Measurements from ENCODE around the gene IGDCC3.

The IGDCC3 gene

GRCh38 chr15:65286704-65287519, 90.9 kb downstream of the IGDCC3 start, which contains the start of gene PARP16:
TSS of gene PARP16 (minus strand) at chr15:65286883. CDS start at chr15:65286426, 457 bp downstream.
- DNase-seq (ENCODE audit: low read depth) = peak; percentile 89

GRCh38 chr15:65286069-65286703, 91.6 kb downstream of the IGDCC3 start:
- no peak for DNase-seq (ENCODE audit: low read depth)

- DNase-seq (ENCODE audit: low read depth) = no peak
Observed at GRCh38 chr15:65285291-65286068, 92.3 kb downstream of the IGDCC3 start.

GRCh38 chr15:65278480-65278879, 99.3 kb downstream of the IGDCC3 start:
- DNase-seq (ENCODE audit: low read depth) = no peak
